T-cell (primary cell): ENCODE data around the gene SEPTIN10. TPM values are rescaled to one million over a fixed set of nuclear protein-coding genes. Genes with fewer than 3 reads are reported as not detected.

Source experiments
- ATAC-seq, 4 experiments: fragments of 200-7000 bp in 3 of 4; fragments of 150-1000 bp in 1 of 4; cut with Tn5 transposase; replicated peaks in 1 of 4; 1 replicate in 3 of 4; 2 replicates in 1 of 4; pipeline ENCODE4 v1.10.0; 2021; ENCODE audit warnings: moderate library complexity in 3 of 4, mild to moderate bottlenecking in 2 of 4, moderate number of reproducible peaks in 1 of 4
- CTCF ChIA-PET, 2 donors: fragments of 300-600 bp; sonication (Branson Sonifier 250); formaldehyde crosslinking; loops; one replicate each; lab custom pipeline; 2022; ENCODE audit warnings: antibody characterized with exemption in 2 of 2; lab: Charles Lee
- POLR2A ChIA-PET, 2 donors: fragments of 300-600 bp; sonication (Branson Sonifier 250); formaldehyde crosslinking; loops; one replicate each; lab custom pipeline; 2022; ENCODE audit warnings: antibody characterized with exemption in 2 of 2; lab: Charles Lee
- DNase-seq, 35 experiments: peaks; one replicate each; pipeline versions ENCODE4 v3.0.0 to v3.0.0-alpha.2; 2013 to 2023
- H3K27ac ChIP-seq: one replicate; pipeline ENCODE4 v1.5.1; 2013; ENCODE audit warnings: low read length
- H3K27me3 ChIP-seq, 2 experiments: replicated peaks in 1 of 2; 1 replicate in 1 of 2; 2 replicates in 1 of 2; pipeline versions ENCODE4 v1.6.1 to v1.7.0; 2013; ENCODE audit warnings: low read length in 1 of 2, mixed read lengths in 1 of 2; ENCODE audit not compliant: control insufficient read depth in 2 of 2, insufficient read depth in 2 of 2; ENCODE audit errors: extremely low read depth in 1 of 2
- H3K36me3 ChIP-seq, 2 donors: 1 replicate in 1 of 2; 2 replicates in 1 of 2; pipeline versions ENCODE4 v1.6.1 to v1.7.0; 2013; ENCODE audit warnings: low read length in 1 of 2; ENCODE audit not compliant: control insufficient read depth in 2 of 2, insufficient read depth in 1 of 2; ENCODE audit errors: extremely low read depth in 1 of 2
- H3K4me1 ChIP-seq, 2 experiments: 1 replicate in 1 of 2; 2 replicates in 1 of 2; pipeline versions ENCODE4 v1.6.1 to v1.7.0; 2013; ENCODE audit warnings: low read length in 2 of 2, mixed read lengths in 1 of 2; ENCODE audit not compliant: insufficient read depth in 2 of 2, control insufficient read depth in 1 of 2; ENCODE audit errors: extremely low read depth in 1 of 2
- H3K4me3 ChIP-seq, 2 donors: 1 replicate in 1 of 2; 2 replicates in 1 of 2; pipeline versions ENCODE4 v1.5.1 to v1.7.0; 2013; ENCODE audit warnings: mild to moderate bottlenecking in 2 of 2, low read length in 1 of 2, moderate library complexity in 1 of 2; ENCODE audit not compliant: control insufficient read depth in 1 of 2; ENCODE audit errors: extremely low read depth in 1 of 2
- H3K9me3 ChIP-seq: 2 replicates; pipeline ENCODE4 v1.7.0; 2013
- H3K27ac Mint-ChIP-seq, 2 donors: one replicate each; pipeline ENCODE4 v1.8.0; 2020 to 2021; ENCODE audit warnings: mild to moderate bottlenecking in 2 of 2, mixed read lengths in 2 of 2
- H3K27me3 Mint-ChIP-seq, 2 donors: one replicate each; pipeline ENCODE4 v1.8.0; 2021 to 2022; ENCODE audit warnings: mixed read lengths in 2 of 2
- H3K36me3 Mint-ChIP-seq: one replicate; pipeline ENCODE4 v1.8.0; 2021; ENCODE audit warnings: mixed read lengths
- H3K4me1 Mint-ChIP-seq, 3 donors: one replicate each; pipeline ENCODE4 v1.8.0; 2020 to 2022; ENCODE audit warnings: mixed read lengths in 3 of 3, mild to moderate bottlenecking in 1 of 3
- H3K4me3 Mint-ChIP-seq, 3 donors: one replicate each; pipeline ENCODE4 v1.8.0; 2020 to 2022; ENCODE audit warnings: mild to moderate bottlenecking in 3 of 3, mixed read lengths in 3 of 3, moderate library complexity in 3 of 3
- H3K9me3 Mint-ChIP-seq, 3 donors: one replicate each; pipeline ENCODE4 v1.8.0; 2020 to 2022; ENCODE audit warnings: mixed read lengths in 3 of 3
- WGBS: methylation state at CpG from one replicate; pipeline ENCODE4 v1.1.5; 2013; ENCODE audit warnings: missing lambda C conversion rate; ENCODE audit not compliant: insufficient coverage; 5-methylcytosine and 5-hydroxymethylcytosine counted together
- total RNA-seq, 35 experiments: library from RNA in 6 of 35; stranded (reverse) in 6 of 35; fragments of 120-200 nt in 1 of 35; gene quantifications; one replicate each; pipeline versions ENCODE4 v1.2.1 to v1.2.4 and lab custom pipeline; 2013 to 2026

The SEPTIN10 gene
- total RNA-seq, 5 donors from 2014 or later (not counting 1 experiment from before 2014, with no cell fraction given): 2.2 to 3.7 (median 3.3) TPM

DNA sequence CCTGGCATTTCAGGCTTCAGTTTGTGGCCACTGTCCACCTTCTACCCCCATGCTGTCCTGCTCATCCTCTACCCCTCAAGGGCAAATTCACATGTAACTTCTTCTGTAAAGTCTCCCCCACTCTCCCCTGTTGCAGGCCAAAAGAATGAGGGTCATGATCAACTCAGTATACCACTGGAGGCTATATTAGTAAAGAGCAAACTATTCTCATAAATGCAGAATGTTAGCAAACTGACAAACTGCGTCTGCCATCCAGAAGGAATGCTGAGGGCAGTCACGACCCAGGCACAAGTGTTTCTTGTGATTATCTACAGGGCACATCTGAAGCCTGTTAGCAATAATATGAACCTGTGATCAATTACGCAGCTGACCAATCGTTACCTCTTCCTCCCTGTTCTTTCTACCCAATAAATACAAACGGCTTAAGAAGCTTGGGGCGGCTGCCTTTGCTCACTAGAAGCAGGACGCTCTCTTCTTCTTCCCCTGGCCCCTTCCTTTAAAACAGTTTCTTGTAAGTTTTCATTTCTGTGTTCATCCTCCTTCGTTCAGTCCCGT is 58.3 kb downstream of the SEPTIN10 start:
- H3K27ac Mint-ChIP-seq: no peak overlapping the region
- ChIA-PET CTCF (interaction anchor here in 1 of 2 donors (1.7 kb wide), 1 partner anchor 9 kb away, joined by 7 read pairs; no protein-coding TSS in a partner anchor), POLR2A (no interaction called here)
- no peak overlapping the region for H3K4me3 ChIP-seq
- H3K27me3 Mint-ChIP-seq: peaks cover 0 to 1% of the 10 kb centered on the region in 2 donors
- 83% methylated on average over 9 of the region's 9 CpGs for WGBS
- no peak overlapping the region for H3K4me3 Mint-ChIP-seq
- no peaks in the 10 kb centered on the region for H3K9me3 Mint-ChIP-seq
- no peaks in the 10 kb centered on the region for H3K36me3 ChIP-seq
- no peaks in the 10 kb centered on the region for H3K4me1 Mint-ChIP-seq
- H3K27ac ChIP-seq: no peak overlapping the region
- no peaks in the 10 kb centered on the region for H3K9me3 ChIP-seq
- no peaks in the 10 kb centered on the region for H3K4me1 ChIP-seq
- no peaks in the 10 kb centered on the region for H3K27me3 ChIP-seq
- DNase-seq (no peak), ATAC-seq (no peak)
- H3K36me3 Mint-ChIP-seq: no peaks in the 10 kb centered on the region

DNA sequence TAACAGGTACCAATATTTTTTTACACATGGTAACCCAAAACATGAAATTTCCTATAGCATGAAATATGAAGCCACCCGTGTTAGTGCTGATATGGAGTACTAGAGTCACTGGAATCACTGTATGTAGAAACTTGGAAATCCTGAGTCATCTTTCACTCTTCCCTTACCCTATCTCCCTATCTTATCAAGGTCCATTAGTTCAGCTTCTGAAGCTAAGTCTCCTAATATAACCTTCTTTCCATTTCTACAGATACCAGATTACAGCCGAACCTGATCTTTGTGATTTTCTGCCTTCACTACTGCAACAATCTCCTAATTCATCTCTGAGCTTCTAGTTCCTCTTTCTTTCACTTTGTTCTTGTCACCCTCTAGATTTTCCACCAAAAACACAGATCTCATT is 59.0 kb downstream of the SEPTIN10 start:
- DNase-seq (no peak), ATAC-seq (no peak)
- CTCF ChIA-PET: no interaction called here
- H3K27ac Mint-ChIP-seq: no peak overlapping the region
- H3K4me3 ChIP-seq: no peak overlapping the region
- POLR2A ChIA-PET: no interaction called here
- H3K27ac ChIP-seq: no peak overlapping the region
- H3K4me1 ChIP-seq: no peaks in the 10 kb centered on the region
- H3K9me3 ChIP-seq: no peaks in the 10 kb centered on the region
- H3K27me3 Mint-ChIP-seq: peaks cover 0 to 1% of the 10 kb centered on the region in 2 donors
- H3K4me1 Mint-ChIP-seq: no peaks in the 10 kb centered on the region
- H3K27me3 ChIP-seq: no peaks in the 10 kb centered on the region
- no peaks in the 10 kb centered on the region for H3K36me3 ChIP-seq
- H3K36me3 Mint-ChIP-seq: no peaks in the 10 kb centered on the region
- H3K9me3 Mint-ChIP-seq: no peaks in the 10 kb centered on the region
- 40% methylated on average over 1 of the region's 2 CpGs for WGBS
- no peak overlapping the region for H3K4me3 Mint-ChIP-seq

DNA sequence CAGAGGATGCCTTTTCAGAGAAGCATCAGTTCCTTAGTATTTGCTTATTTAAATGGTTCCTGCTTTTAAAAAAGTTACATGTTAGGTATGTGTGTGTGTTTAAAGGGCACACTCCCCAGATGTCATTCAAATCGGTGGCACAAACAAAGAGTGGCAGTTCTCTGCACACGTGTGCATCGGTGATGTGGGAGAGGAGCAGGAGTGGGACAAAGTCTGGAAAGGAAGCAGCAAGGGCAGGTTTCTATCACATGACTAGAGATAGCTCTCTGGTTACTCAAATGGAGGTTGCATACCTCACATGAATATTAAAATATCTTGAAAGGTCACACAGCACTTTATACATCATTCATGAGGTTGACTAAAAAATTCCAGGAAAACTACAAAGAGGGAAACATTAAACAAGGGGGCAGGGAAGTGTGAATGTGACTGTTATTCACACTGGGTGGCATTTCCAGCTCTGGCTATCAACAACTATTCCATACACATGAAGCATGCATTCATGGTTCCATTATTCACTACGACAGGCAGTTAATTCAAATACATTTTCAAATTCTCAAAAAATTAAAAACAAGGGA is 64.7 kb downstream of the SEPTIN10 start:
- ATAC-seq (no peak), DNase-seq (no peak)
- Histone ChIP-seq H3K27me3 (no peaks in the 10 kb centered on the region), H3K36me3 (no peaks in the 10 kb centered on the region), H3K9me3 (no peaks in the 10 kb centered on the region), H3K27ac (no peak overlapping the region), H3K4me1 (no peaks in the 10 kb centered on the region), H3K4me3 (no peak overlapping the region)
- Mint-ChIP-seq H3K9me3 (no peaks in the 10 kb centered on the region), H3K27me3 (peaks cover 0 to 1% of the 10 kb centered on the region in 2 donors), H3K4me3 (no peak overlapping the region), H3K36me3 (no peaks in the 10 kb centered on the region), H3K27ac (no peak overlapping the region), H3K4me1 (no peaks in the 10 kb centered on the region)
- CTCF ChIA-PET: interaction anchor here in 1 of 2 donors (0.6 kb wide), 2 partner anchors 37 to 66 kb away, joined by 3 to 5 read pairs; no protein-coding TSS in a partner anchor
- POLR2A ChIA-PET: no interaction called here
- 93% methylated on average over 4 of the region's 4 CpGs for WGBS

DNA sequence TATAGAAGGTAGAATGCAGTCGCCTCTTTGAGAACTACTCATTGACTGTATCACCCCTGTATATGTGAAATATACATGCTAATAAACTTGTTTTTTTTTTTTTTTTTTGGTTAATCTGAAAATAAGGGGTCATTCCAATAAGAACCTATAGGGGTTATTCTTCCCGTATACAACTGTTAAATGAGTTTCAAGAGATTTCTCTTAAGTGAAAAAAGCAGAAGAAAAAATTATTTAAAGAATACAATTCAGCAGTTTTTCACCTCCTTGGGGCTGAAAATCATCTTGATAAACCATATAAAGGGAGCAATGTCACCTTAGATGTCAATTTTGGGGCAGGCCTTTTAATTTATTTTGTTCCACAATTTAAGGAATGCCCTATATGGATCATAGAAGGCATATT is 66.5 kb downstream of the SEPTIN10 start:
- CTCF ChIA-PET: interaction anchor here in 1 of 2 donors (0.6 to 1.0 kb wide), 3 partner anchors 22 to 1099 kb away, joined by 3 read pairs; no protein-coding TSS in a partner anchor
- Histone ChIP-seq H3K4me3 (no peak overlapping the region), H3K27me3 (no peaks in the 10 kb centered on the region), H3K27ac (no peak overlapping the region), H3K36me3 (no peaks in the 10 kb centered on the region), H3K4me1 (no peaks in the 10 kb centered on the region), H3K9me3 (no peaks in the 10 kb centered on the region)
- no CpG with 5 or more reads among the region's 2 CpGs for WGBS
- DNase-seq: no peak
- H3K4me1 Mint-ChIP-seq: no peaks in the 10 kb centered on the region
- no peak for ATAC-seq
- no peak overlapping the region for H3K4me3 Mint-ChIP-seq
- no peaks in the 10 kb centered on the region for H3K36me3 Mint-ChIP-seq
- no peak overlapping the region for H3K27ac Mint-ChIP-seq
- no peaks in the 10 kb centered on the region for H3K9me3 Mint-ChIP-seq
- POLR2A ChIA-PET: no interaction called here
- H3K27me3 Mint-ChIP-seq: peaks cover 0 to 1% of the 10 kb centered on the region in 2 donors

DNA sequence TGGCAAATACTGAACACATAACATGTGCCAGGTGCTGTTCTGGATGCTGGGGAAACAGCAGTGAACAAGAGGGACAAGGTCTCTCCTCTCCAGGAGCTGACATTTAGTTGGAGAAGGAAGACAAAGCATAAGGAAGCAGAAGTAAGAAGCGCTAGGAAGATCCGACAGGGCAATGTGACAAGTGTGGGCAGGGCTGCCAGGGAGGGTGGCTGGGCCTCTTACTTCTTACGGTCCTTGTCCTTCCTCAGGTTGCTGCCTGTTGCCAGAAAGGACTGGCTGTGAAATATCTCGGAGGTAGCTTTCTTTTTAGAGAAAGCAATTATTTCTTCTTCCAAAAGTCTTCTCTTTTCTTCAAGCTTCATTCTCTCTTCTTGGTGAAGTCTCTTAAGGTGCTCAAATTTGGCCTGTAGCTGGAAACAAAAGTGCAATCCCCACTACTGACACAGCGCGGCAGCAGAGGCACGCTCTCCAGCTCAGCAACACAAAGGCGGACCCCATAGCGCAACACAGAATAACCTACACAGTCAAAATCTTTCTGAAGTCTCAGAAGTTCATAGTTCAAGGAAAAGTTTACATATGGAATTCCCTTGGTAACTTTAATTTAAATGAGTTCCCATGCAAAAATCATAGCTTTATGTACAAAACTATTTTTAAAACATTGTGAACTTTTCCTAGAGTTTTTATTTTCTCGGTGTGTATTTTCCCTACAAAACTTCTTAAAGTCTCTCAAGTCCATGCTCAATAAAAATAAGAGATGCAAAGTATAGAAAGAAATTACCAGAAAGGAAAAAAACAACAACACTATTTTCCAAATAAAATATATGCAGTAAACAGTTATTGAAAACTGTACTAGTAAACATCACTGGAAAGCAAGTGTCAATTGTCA is 67.7 kb downstream of the SEPTIN10 start:
- POLR2A ChIA-PET: interaction anchor here in 1 of 2 donors (0.5 kb wide), 1 partner anchor 33 kb away, joined by 7 read pairs; no protein-coding TSS in a partner anchor

DNA sequence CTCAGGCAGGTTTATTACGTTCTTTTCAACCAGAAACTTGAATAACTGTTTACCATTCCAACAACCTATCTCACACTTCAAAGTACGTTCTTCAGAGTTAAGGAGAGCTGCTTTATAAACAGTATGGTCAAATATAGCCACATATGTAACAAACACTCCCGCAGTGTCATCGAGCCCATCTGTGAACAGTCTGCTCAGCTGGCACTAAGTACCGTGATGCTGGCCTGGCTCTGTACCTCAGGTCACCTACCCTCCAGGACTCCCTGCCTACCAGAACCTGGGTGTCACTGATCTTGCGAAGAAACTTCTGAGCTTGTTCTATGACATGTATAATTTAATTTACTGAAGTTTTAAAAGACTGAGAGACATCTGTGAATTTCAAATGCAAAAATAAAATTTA is 71.4 kb downstream of the SEPTIN10 start:
- WGBS: 93% methylated on average over 3 of the region's 6 CpGs
- peaks cover 2 to 3% of the 10 kb centered on the region in 2 experiments for H3K27me3 ChIP-seq
- no peak for DNase-seq
- CTCF ChIA-PET: interaction anchor here in 1 of 2 donors (2.0 kb wide), 1 partner anchor 9 kb away, joined by 9 read pairs; no protein-coding TSS in a partner anchor
- Mint-ChIP-seq H3K9me3 (no peaks in the 10 kb centered on the region), H3K27me3 (peaks cover 0 to 4% of the 10 kb centered on the region in 2 donors), H3K4me3 (no peak overlapping the region), H3K27ac (no peak overlapping the region), H3K36me3 (no peaks in the 10 kb centered on the region), H3K4me1 (no peaks in the 10 kb centered on the region)
- no peaks in the 10 kb centered on the region for H3K4me1 ChIP-seq
- ATAC-seq: no peak
- no peak overlapping the region for H3K4me3 ChIP-seq
- POLR2A ChIA-PET: interaction anchor here in 1 of 2 donors (0.6 kb wide), 1 partner anchor 93 kb away, joined by 3 read pairs; no protein-coding TSS in a partner anchor
- H3K27ac ChIP-seq: no peak overlapping the region
- H3K36me3 ChIP-seq: no peaks in the 10 kb centered on the region
- H3K9me3 ChIP-seq: no peaks in the 10 kb centered on the region

More for the DNA sequence above, 67.7 kb downstream of the SEPTIN10 start:
- Histone ChIP-seq H3K4me1 (no peaks in the 10 kb centered on the region), H3K27me3 (peaks cover 0 to 2% of the 10 kb centered on the region in 2 experiments), H3K27ac (no peak overlapping the region), H3K9me3 (no peaks in the 10 kb centered on the region), H3K36me3 (no peaks in the 10 kb centered on the region), H3K4me3 (no peak overlapping the region)
- CTCF ChIA-PET: interaction anchor here (0.6 to 1.8 kb wide), 12 partner anchors 10 to 1096 kb away, joined by 3 to 9 read pairs (median 4); no protein-coding TSS in a partner anchor
- Mint-ChIP-seq H3K36me3 (no peaks in the 10 kb centered on the region), H3K27ac (no peak overlapping the region), H3K4me3 (no peak overlapping the region), H3K4me1 (no peaks in the 10 kb centered on the region), H3K9me3 (no peaks in the 10 kb centered on the region), H3K27me3 (peaks cover 0 to 1% of the 10 kb centered on the region in 2 donors)
- DNase-seq (peak in 33 of 35 experiments; percentile 9 to 68 (median 41)), ATAC-seq (peak; percentile 65 to 90 (median 75))
- WGBS: 94% methylated on average over 2 of the region's 10 CpGs
